Peyer's patch (tissue), 4 donors: ENCODE results near the gene ROR1.

Experiments used
- POLR2A ChIP-seq, 2 donors: fragments of 450-650 bp; IDR thresholded peaks; one replicate each; pipeline ENCODE4 v1.5.1; 2017; ENCODE audit warnings: antibody characterized with exemption in 2 of 2, mild to moderate bottlenecking in 2 of 2, moderate library complexity in 2 of 2
- TF ChIP-seq, protein P1 (sequence below), 6 experiments: fragments of 450-650 bp in 4 of 6; fragments of 200-600 bp in 2 of 6; sonication (generic) in 1 of 6; IDR thresholded peaks; one replicate each; pipeline ENCODE4 v1.5.1; 2017 to 2019; ENCODE audit warnings: antibody characterized with exemption in 6 of 6, mild to moderate bottlenecking in 3 of 6, moderate library complexity in 1 of 6

DNA sequence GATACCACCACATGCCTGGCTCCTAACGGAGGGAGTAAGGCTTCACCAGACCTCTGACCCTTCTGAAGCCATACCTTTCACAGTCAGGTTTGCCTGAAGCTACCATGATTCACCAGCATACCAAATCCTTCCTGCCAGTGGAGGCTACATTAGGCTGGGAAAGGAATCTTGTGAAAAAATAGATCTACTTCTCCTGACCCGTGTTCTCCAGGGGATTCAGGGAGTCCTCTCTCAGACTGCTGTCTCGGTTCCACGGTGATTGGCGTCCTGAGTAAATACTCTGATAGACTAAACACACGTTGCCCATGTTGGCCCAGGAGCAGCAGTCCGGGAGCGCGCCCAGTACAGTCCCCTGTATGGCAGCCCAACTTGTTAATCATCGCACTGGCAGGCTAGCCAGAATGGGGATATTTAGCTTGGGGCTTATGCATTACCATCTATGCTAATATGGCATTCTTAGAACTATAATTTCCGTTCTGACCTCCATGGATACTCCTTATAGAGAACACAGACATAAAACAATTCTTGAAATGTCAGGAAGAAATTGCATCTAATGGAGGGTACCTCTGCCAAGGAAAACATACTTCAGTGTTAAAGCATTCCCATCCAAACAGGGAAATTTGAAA is 173.2 kb downstream of the ROR1 start:
- TF ChIP-seq, protein P1, sequence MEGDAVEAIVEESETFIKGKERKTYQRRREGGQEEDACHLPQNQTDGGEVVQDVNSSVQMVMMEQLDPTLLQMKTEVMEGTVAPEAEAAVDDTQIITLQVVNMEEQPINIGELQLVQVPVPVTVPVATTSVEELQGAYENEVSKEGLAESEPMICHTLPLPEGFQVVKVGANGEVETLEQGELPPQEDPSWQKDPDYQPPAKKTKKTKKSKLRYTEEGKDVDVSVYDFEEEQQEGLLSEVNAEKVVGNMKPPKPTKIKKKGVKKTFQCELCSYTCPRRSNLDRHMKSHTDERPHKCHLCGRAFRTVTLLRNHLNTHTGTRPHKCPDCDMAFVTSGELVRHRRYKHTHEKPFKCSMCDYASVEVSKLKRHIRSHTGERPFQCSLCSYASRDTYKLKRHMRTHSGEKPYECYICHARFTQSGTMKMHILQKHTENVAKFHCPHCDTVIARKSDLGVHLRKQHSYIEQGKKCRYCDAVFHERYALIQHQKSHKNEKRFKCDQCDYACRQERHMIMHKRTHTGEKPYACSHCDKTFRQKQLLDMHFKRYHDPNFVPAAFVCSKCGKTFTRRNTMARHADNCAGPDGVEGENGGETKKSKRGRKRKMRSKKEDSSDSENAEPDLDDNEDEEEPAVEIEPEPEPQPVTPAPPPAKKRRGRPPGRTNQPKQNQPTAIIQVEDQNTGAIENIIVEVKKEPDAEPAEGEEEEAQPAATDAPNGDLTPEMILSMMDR (IDR thresholded peaks at IDR 0.05) = no peak
- no peak for TF ChIP-seq POLR2A (IDR thresholded peaks at IDR 0.05)
